MCF 10A (cell line): Measurements from ENCODE around the gene BCL6B. TPM values are rescaled to one million over a fixed set of nuclear protein-coding genes. Genes with fewer than 3 reads are reported as not detected.
A peak's percentile ranks its signal among the peaks of the same experiment; 100 is the strongest.

ENCODE experiments used
- BruUV-seq: library from RNA; stranded (reverse); fragments of 400-500 nt; replicated peaks from 2 replicates; lab custom pipeline; 2021; lab: Mats Ljungman, UMichigan
- CTCF ChIA-PET: fragments of 300-600 bp; sonication (Branson Sonifier 250); formaldehyde crosslinking; extraction: SDS; loops from one replicate; lab custom pipeline; 2021; ENCODE audit warnings: antibody characterized with exemption, inconsistent platforms; lab: Yijun Ruan, JAX
- POLR2A ChIA-PET: fragments of 300-600, 350-650 bp; sonication (Branson Sonifier 250); formaldehyde crosslinking; extraction: SDS; loops from one replicate; lab custom pipeline; 2020; ENCODE audit warnings: antibody characterized with exemption, inconsistent platforms; lab: Yijun Ruan, JAX
- DNase-seq: peaks from one replicate; pipeline ENCODE4 v3.0.0-alpha.2; 2018; ENCODE audit not compliant: unreplicated experiment
- H3K27ac Mint-ChIP-seq: one replicate; pipeline ENCODE4 v1.8.0; 2022; ENCODE audit warnings: mild to moderate bottlenecking, low read depth, mixed read lengths; ENCODE audit not compliant: unreplicated experiment
- H3K27me3 Mint-ChIP-seq: one replicate; pipeline ENCODE4 v1.8.0; 2022; ENCODE audit warnings: mixed read lengths; ENCODE audit not compliant: insufficient read depth, unreplicated experiment
- H3K36me3 Mint-ChIP-seq: one replicate; pipeline ENCODE4 v1.8.0; 2022; ENCODE audit warnings: mild to moderate bottlenecking, moderate library complexity, mixed read lengths; ENCODE audit not compliant: insufficient read depth, unreplicated experiment
- H3K4me1 Mint-ChIP-seq: one replicate; pipeline ENCODE4 v1.8.0; 2022; ENCODE audit warnings: mixed read lengths; ENCODE audit not compliant: insufficient read depth, unreplicated experiment
- H3K4me3 Mint-ChIP-seq: one replicate; pipeline ENCODE4 v1.8.0; 2022; ENCODE audit warnings: mild to moderate bottlenecking, moderate library complexity, mixed read lengths; ENCODE audit not compliant: unreplicated experiment
- H3K9me3 Mint-ChIP-seq: one replicate; pipeline ENCODE4 v1.8.0; 2022; ENCODE audit warnings: mixed read lengths; ENCODE audit not compliant: unreplicated experiment
- CTCF ChIP-seq: fragments of 200-600 bp; IDR thresholded peaks from one replicate; pipeline ENCODE4 v1.8.0; 2022; ENCODE audit warnings: antibody characterized with exemption, mild to moderate bottlenecking; ENCODE audit not compliant: unreplicated experiment
- intact Hi-C: fragments of 100-400 bp; cut with micrococcal nuclease; formaldehyde crosslinking; loops from 2 replicates; pipeline ENCODE4 v1.14.1; 2022
- total RNA-seq: library from RNA; stranded (reverse); gene quantifications from 2 replicates; pipeline ENCODE4 v1.2.3, GENCODE V29; 2022

The BCL6B gene
- total RNA-seq, 1 experiment from 2014 or later = not detected

DNA sequence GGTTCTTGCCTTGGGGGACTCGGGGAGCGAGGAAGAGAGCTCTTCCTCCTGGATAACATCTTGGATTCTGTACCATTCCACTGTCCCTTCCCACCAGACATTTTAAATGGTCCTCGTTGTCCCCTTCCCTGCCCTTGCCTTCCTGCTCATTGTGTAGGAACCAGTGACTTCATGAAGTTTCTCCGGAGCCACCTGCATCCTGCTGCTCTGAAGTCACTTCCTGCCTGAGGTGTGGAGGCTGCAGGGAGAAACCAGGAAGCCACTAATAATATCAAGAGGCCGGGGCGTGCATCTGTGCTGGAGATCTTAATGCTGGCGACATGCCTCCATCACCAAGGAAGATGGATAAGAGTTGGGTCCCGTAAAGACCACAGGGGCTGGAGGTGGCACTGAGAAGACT lies 6.8 kb downstream of the BCL6B start:
- ChIA-PET POLR2A (interaction anchor here (0.5 kb wide), 1 partner anchor 1634 kb away, joined by 3 read pairs; no protein-coding TSS in a partner anchor), CTCF (interaction anchor here (1.0 kb wide), 1 partner anchor 16 kb away, joined by 4 read pairs; no protein-coding TSS in a partner anchor)
- H3K36me3 Mint-ChIP-seq = no peaks in the 10 kb centered on the region
- H3K27ac Mint-ChIP-seq = no peak overlapping the region
- TF ChIP-seq CTCF = no peak
- no peaks in the 10 kb centered on the region for H3K27me3 Mint-ChIP-seq
- no peak overlapping the region for H3K4me3 Mint-ChIP-seq
- no TSS peak for BruUV-seq
- H3K4me1 Mint-ChIP-seq = peaks cover 10% of the 10 kb centered on the region
- intact Hi-C loops = no loop called here
- no peaks in the 10 kb centered on the region for H3K9me3 Mint-ChIP-seq
- no peak for DNase-seq

- peaks cover 21% of the 10 kb centered on the region for H3K4me1 Mint-ChIP-seq
- no peak for TF ChIP-seq CTCF
- BruUV-seq = TSS peak; percentile 89
- peak overlapping the region; percentile 92 for H3K27ac Mint-ChIP-seq
- peak overlapping the region; percentile 92 for H3K4me3 Mint-ChIP-seq
- DNase-seq = no peak
- CTCF ChIA-PET = interaction anchor here (1.0 to 1.2 kb wide), 2 partner anchors 11 to 13 kb away, joined by 3 to 7 read pairs; no protein-coding TSS in a partner anchor
- POLR2A ChIA-PET = interaction anchor here (0.7 to 2.0 kb wide), 21 partner anchors 10 to 549 kb away, joined by 3 to 21 read pairs (median 4); partner anchors contain the start of genes ACADVL, DLG4, DVL2 and MPDU1
- intact Hi-C loops = no loop called here
- H3K9me3 Mint-ChIP-seq = no peaks in the 10 kb centered on the region
- H3K27me3 Mint-ChIP-seq = no peaks in the 10 kb centered on the region
- peaks cover 10% of the 10 kb centered on the region for H3K36me3 Mint-ChIP-seq
Measured at GRCh38 chr17:7034955-7035590, 12.2 kb downstream of the BCL6B start.

DNA sequence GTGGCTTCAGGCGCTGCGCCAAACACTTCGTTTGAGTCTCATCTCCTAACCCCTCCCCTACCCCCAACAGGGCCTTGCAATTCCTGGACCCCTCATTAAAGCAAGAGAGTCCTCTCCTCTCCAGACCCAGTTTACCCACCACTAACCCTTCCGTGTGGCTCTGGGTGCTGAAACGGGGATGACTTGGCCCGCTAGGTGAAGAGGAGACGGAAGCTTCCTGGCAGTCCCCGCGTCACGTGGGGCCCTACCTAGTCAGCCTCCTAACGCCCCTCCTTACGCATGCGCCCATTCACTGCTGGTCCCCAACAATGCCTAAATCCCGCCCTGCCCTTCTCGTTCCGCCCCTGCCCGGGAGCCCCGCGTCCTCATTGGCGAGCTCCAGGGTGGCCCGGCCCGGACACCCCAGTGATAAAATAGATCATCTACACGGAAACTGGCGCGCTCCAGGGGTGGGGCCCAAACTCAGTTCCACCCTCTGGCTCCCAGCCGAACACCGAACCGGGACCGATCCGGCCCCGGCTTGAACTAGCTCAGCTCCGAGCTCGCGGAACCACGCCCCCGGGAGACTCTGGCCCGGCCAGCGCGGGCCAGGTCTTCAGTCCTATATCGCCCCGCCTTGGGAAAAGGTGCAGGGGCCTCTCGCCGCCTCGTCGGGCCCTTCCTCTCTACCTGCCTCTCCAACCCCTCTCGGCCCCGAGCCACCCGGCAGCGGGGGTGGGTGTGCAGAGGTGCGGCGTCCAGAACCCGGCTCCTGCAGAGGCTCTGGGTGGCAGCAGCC lies 12.9 kb downstream of the BCL6B start, which contains the start of gene SLC16A13:
TSS of gene SLC16A13 (plus strand) at position 425 of the 778 bp plus-strand sequence. CDS start 368 bp downstream, outside the sequence.
- no peaks in the 10 kb centered on the region for H3K27me3 Mint-ChIP-seq
- POLR2A ChIA-PET = interaction anchor here (0.6 to 2.0 kb wide), 30 partner anchors 10 to 848 kb away, joined by 3 to 21 read pairs (median 4); partner anchors contain the start of genes ACADVL, DLG4, DVL2 and MPDU1
- CTCF ChIA-PET = interaction anchor here (1.0 to 1.2 kb wide), 2 partner anchors 10 to 14 kb away, joined by 3 to 7 read pairs; no protein-coding TSS in a partner anchor
- no peak for TF ChIP-seq CTCF
- intact Hi-C loops = no loop called here
- H3K36me3 Mint-ChIP-seq = peaks cover 10% of the 10 kb centered on the region
- no peaks in the 10 kb centered on the region for H3K9me3 Mint-ChIP-seq
- H3K27ac Mint-ChIP-seq = peak within 1 kb of the TSS; percentile 92
- H3K4me1 Mint-ChIP-seq = peaks cover 21% of the 10 kb centered on the region
- peak; percentile 99 for DNase-seq
- H3K4me3 Mint-ChIP-seq = peak within 1 kb of the TSS; percentile 92
- no TSS peak for BruUV-seq
